MM.1S (cell line): ENCODE measurements around the gene FOXJ1.

Experiments used
- DNase-seq: peaks from one replicate; pipeline ENCODE4 v3.0.0-alpha.2; 2015
- H2AFZ ChIP-seq: fragments of 300-600 bp; sonication (generic); 2 replicates; pipeline ENCODE4 v1.6.0; 2016; ENCODE audit warnings: antibody characterized with exemption, low read length
- H3F3A ChIP-seq: fragments of 300-600 bp; sonication (generic); 2 replicates; pipeline ENCODE4 v1.6.1; 2016; ENCODE audit warnings: mild to moderate bottlenecking, antibody characterized with exemption, low read length, moderate library complexity, mixed read lengths; ENCODE audit not compliant: insufficient read depth
- H3K27ac ChIP-seq: fragments of 300-600 bp; sonication (generic); 2 replicates; pipeline ENCODE4 v1.5.1; 2016; ENCODE audit warnings: mild to moderate bottlenecking, low read length
- H3K27me3 ChIP-seq: fragments of 300-600 bp; sonication (generic); replicated peaks from 2 replicates; pipeline ENCODE4 v1.6.0; 2016; ENCODE audit warnings: low read length; ENCODE audit not compliant: insufficient read depth
- H3K36me3 ChIP-seq: fragments of 300-600 bp; sonication (generic); replicated peaks from 2 replicates; pipeline ENCODE4 v1.6.1; 2016; ENCODE audit warnings: mild to moderate bottlenecking, low read length, mixed read lengths; ENCODE audit not compliant: insufficient read depth
- H3K4me1 ChIP-seq: fragments of 300-600 bp; sonication (generic); 2 replicates; pipeline ENCODE4 v1.6.1; 2016; ENCODE audit warnings: low read length, mixed read lengths
- H3K4me2 ChIP-seq: fragments of 300-600 bp; sonication (generic); 2 replicates; pipeline ENCODE4 v1.6.0; 2016; ENCODE audit warnings: low read depth, low read length
- H3K4me3 ChIP-seq: fragments of 300-600 bp; sonication (generic); 2 replicates; pipeline ENCODE4 v1.5.1; 2016; ENCODE audit warnings: low read length, mixed read lengths
- H3K79me2 ChIP-seq: fragments of 300-600 bp; sonication (generic); 2 replicates; pipeline ENCODE4 v1.6.1; 2016; ENCODE audit warnings: mixed run types, low read length, mixed read lengths
- H3K9ac ChIP-seq: fragments of 300-600 bp; sonication (generic); 2 replicates; pipeline ENCODE4 v1.6.1; 2016; ENCODE audit warnings: low read length, mixed read lengths
- H3K9me2 ChIP-seq: fragments of 300-600 bp; sonication (generic); replicated peaks from 2 replicates; pipeline ENCODE4 v1.6.1; 2016; ENCODE audit warnings: mild to moderate bottlenecking, low read length, mixed read lengths; ENCODE audit not compliant: insufficient read depth
- H3K9me3 ChIP-seq: fragments of 300-600 bp; sonication (generic); replicated peaks from 2 replicates; pipeline ENCODE4 v1.6.1; 2016; ENCODE audit warnings: mild to moderate bottlenecking, low read length, mixed read lengths; ENCODE audit not compliant: insufficient read depth
- H4K20me1 ChIP-seq: fragments of 300-600 bp; sonication (generic); 2 replicates; pipeline ENCODE4 v1.6.1; 2016; ENCODE audit warnings: mild to moderate bottlenecking, low read length, moderate library complexity, mixed read lengths; ENCODE audit not compliant: insufficient read depth
- CTCF ChIP-seq: fragments of 300-600 bp; sonication (generic); IDR thresholded peaks from 2 replicates; pipeline ENCODE4 v1.5.1; 2016; ENCODE audit warnings: antibody characterized with exemption, low read length, mixed read lengths
- EZH2 ChIP-seq: fragments of 300-600 bp; sonication (generic); optimal IDR thresholded peaks from 2 replicates; pipeline ENCODE3; 2017; ENCODE audit warnings: low read depth, mild to moderate bottlenecking, antibody characterized with exemption, low read length, mixed read lengths
- EZH2phosphoT487 ChIP-seq: fragments of 300-600 bp; sonication (generic); IDR thresholded peaks from 2 replicates; pipeline ENCODE4 v1.6.1; 2018; ENCODE audit warnings: antibody characterized with exemption, low read length

Gene FOXJ1

DNA sequence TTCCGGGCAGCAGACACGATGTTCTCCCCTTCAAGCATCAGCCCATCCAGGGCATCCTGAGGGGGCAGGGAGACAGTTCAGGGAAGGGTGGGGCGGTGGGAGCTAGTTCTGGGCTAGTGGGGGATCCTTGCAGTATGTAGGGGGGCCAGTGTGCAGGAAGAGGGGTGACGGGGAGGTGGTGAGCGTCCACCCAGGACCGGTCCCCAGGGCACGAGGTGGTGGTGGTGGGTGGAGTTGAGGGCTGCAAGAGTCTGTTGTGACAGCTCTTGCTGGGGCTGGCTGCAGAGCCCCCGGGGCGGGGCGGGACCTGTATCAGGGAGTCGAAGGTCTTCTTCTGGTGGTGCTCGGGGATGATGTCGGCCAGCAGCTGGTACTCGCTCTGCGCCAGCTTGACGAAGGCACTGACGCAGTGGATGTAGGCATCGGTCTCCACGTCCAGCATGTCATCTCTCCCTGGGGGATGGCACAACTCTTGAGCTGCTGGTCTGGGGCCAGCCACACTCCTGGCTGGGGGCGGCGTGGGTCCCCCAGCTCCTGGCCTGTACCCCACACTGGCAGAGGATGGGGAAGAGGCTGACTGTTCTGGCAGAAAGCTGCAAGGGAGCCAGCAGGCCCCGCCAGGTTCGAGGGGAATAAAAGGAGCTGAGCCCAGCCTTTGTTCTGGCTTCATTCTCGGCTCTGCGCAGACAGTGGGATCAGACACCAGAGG lies 52.0 kb downstream of the FOXJ1 start:
- Histone ChIP-seq H3K27me3 (no peaks in the 10 kb centered on the region), H4K20me1 (no peaks in the 10 kb centered on the region), H3K4me1 (no peaks in the 10 kb centered on the region), H3K27ac (no peak overlapping the region), H3K9me3 (no peaks in the 10 kb centered on the region), H3K4me3 (no peak overlapping the region), H3K9me2 (no peaks in the 10 kb centered on the region), H3K4me2 (no peak overlapping the region), H3K9ac (no peak overlapping the region), H2AFZ (no peak overlapping the region), H3K36me3 (no peaks in the 10 kb centered on the region), H3K79me2 (no peaks in the 10 kb centered on the region), H3F3A (no peaks in the 10 kb centered on the region)
- no peak for TF ChIP-seq EZH2phosphoT487
- no peak for TF ChIP-seq CTCF
- no peak for TF ChIP-seq EZH2
- no peak for DNase-seq

DNA sequence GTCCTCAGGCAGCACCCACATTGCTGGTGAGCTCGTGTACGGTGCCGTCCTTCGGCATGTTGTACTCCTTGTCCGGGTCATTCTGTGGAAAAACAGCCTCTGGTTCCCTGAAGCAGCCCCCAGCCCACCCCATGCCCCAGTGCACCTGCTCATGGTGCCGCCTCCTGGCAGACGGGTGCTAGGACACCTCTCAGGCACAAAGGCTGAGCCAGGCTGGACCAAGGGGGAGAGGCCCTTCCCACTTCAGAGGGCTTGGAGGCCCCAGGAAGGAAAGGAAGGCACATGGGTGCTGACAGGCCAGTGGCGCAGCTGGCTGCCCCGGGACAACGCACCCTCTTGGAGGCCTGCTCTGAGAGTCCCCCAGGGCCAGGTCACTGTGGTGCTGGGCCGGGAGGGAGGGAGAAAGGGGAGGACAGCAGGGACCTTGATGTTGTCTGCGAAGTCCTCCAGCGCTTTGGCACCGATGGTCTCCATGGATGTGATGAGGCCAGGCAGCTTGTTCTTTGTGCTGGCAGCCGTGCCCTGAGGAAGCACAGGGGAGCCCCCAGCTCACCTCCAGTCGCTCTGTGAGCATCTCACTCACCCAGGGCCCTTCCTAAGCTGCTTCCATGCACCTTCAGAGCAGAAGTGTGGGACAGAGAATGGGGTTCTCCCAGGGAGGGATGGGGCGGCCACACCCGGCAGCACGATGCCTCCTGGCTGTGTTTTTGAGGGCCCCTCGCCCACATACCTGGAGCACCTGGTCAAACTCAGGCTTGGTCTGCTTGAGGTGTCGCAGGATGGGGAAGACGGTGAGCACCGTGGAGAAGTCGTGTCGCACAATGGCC lies 52.8 kb downstream of the FOXJ1 start:
- Histone ChIP-seq H3K9ac (no peak overlapping the region), H3K4me1 (no peaks in the 10 kb centered on the region), H3K4me2 (no peak overlapping the region), H3K27ac (no peak overlapping the region), H2AFZ (no peak overlapping the region), H3K27me3 (no peaks in the 10 kb centered on the region), H4K20me1 (no peaks in the 10 kb centered on the region), H3F3A (no peaks in the 10 kb centered on the region), H3K4me3 (no peak overlapping the region), H3K9me3 (no peaks in the 10 kb centered on the region), H3K9me2 (no peaks in the 10 kb centered on the region), H3K79me2 (no peaks in the 10 kb centered on the region), H3K36me3 (no peaks in the 10 kb centered on the region)
- TF ChIP-seq EZH2phosphoT487: no peak
- TF ChIP-seq CTCF: no peak
- no peak for TF ChIP-seq EZH2
- no peak for DNase-seq

- H3F3A ChIP-seq: no peaks in the 10 kb centered on the region
- no peak overlapping the region for H3K4me2 ChIP-seq
- no peaks in the 10 kb centered on the region for H4K20me1 ChIP-seq
- DNase-seq: no peak
- no peak overlapping the region for H2AFZ ChIP-seq
- no peaks in the 10 kb centered on the region for H3K36me3 ChIP-seq
- H3K4me3 ChIP-seq: no peak overlapping the region
- H3K27me3 ChIP-seq: no peaks in the 10 kb centered on the region
- no peaks in the 10 kb centered on the region for H3K4me1 ChIP-seq
- H3K9ac ChIP-seq: no peak overlapping the region
- H3K27ac ChIP-seq: no peak overlapping the region
- H3K79me2 ChIP-seq: no peaks in the 10 kb centered on the region
- H3K9me2 ChIP-seq: no peaks in the 10 kb centered on the region
- TF ChIP-seq EZH2phosphoT487 (no peak), CTCF (no peak), EZH2 (no peak)
- H3K9me3 ChIP-seq: no peaks in the 10 kb centered on the region
Observed at GRCh38 chr17:76087531-76087930, 53.5 kb downstream of the FOXJ1 start.
